Measurements from ENCODE around the gene ZMYND12.
"Not testable (repeated sequence)": the region's sequence is repeated elsewhere in the genome, so short reads cannot be mapped to it uniquely, and the experiment has no call there.

ZMYND12 gene

DNA sequence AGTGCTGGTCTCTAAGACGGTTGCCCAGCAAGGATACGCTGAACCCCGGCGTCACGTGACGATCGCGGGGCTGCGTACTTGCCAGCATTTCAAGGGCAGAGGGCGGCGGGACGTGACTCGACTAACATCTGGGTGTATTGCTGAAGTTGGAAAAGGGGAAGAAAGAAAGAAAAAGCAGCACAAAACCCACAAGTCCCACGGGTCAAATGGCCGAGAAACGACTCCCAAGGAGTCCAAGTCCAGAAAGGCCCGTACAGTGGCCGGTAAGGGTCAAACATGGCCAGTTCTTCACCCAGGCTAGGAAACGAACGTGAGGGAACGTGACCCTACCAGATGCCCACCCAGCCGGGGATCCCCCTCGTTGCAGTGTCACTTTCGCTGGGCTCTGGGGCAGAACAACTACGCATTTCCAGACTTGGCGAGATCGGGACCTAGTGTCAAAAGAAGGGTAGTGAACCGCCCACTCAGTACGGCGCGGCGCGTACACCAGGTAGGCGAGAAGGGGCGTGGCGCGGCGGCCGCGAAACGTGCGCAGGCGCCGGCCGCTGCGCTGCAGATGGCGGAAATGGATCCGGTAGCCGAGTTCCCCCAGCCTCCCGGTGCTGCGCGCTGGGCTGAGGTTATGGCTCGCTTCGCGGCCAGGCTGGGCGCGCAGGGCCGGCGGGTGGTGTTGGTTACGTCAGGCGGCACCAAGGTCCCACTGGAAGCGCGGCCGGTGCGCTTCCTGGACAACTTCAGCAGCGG, at the start of gene ZMYND12, which contains the start of gene PPCS:
Gene ZMYND12, minus strand, starts transcription at position 13 of the 744 bp plus-strand sequence. CDS start 25 bp downstream, outside the sequence.
Gene PPCS, plus strand, starts transcription at position 534 of the 744 bp plus-strand sequence. Its CDS starts 23 bp downstream, at position 557.
- DNase-seq (ENCODE audit: low read depth in 2 of 2), result peak; percentile 83 to 87

DNA sequence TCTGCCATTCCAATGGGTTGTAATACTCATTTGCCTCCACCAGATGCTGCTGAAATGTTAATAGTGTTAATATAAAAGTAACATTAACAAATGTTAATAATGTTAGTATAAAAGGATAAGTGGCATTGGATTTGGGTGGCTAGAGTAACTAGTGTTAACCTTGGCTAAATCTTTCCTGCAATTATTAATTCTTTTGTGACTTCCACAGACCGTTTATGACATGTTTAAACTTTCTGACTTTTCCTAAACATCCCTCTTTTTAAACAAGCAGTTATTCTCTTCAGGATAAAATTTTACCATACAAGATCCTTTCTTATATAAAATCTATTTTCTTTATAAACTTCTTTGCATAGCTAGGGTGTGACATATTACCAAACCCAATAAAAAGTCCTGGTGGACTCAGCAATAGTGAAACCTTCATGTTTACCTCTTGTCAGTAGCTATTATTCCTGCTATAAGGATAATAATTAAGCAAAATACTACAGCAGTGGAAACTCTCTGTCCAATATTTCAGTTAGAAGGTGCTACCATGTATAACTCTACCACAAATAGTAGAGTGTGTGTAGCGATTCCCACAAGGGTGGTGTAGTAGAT, 48.8 kb upstream of the ZMYND12 start:
- DNase-seq (ENCODE audit: low read depth in 2 of 2), result no peak

DNA sequence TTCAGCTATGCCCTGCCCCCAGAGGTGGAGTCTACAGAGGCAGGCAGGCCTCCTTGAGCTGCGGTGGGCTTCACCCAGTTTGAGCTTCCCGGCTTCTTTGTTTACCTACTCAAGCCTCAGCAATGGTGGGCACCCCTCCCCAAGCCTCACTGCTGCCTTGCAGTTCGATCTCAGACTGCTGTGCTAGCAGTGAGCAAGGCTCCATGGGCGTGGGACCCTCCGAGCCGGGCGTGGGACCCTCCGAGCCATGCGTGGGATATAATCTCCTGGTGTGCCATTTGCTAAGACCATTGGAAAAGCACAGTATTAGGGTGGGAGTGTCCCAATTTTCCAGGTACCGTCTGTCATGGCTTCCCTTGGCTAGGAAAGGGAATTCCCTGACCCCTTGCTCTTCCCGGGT, 46.2 kb upstream of the ZMYND12 start:
- not testable (repeated sequence) for DNase-seq (ENCODE audit: low read depth in 2 of 2)

DNA sequence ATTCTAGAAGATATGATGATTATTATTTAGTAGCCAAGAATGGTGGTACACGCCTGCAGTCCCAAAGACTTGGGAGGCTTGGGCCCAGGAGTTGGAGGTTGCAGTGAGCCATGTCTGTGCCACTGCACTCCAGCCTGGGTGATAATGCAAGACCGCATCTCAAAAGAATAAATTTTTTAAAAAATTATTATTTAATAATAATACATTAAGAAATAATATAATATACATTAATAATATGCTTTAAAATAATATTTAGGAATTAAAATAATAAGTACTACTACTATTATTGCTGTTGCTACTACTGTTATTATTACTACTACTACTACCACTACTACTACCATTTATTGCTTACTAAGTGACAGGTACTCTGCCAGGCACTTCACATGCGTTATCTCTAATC, 34.4 kb upstream of the ZMYND12 start:
- no peak for DNase-seq (ENCODE audit: low read depth in 2 of 2)

DNA sequence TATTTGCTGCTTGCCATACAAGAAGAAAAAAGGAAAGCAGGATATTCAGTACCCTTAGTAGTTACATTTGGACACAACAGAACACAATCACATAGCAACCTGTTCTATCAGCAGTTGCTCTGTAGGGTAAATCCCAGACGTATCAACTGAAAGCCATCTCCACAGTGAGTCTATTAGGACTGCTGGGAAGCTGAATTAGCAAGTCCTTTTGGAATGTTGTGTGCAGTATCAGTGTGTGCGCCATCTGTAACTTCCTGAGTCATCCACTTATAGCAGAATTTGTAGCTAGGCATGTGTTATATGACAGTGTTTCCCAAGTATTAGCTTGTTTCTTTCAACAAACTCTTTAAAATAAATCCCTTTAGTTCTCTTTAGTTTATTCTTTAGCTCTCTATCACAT, 28.6 kb upstream of the ZMYND12 start:
- DNase-seq (ENCODE audit: low read depth in 2 of 2), result no peak

DNA sequence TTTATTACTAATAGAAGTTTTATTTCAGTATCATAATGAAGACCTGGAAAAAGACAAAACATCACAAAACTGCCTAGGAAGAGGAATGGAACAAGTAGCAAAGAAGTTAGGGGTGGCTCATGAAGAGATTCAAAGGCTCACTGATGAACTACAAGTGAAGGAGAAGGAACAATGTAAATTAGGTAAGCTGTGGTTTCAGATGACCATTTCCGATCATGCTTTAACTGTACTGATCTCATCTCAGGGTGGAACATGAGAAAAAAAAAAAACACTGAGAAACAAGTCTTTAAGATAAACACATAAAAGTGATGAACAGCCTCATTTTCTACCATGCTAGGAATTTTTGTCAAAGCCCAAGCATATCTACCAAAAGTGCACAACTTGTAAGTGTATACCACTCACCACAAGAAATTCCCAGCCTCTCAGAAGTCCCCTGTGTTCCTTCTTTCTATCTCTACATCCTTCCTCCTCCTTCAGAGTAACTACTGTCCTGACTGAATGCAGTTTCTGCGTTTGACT, 26.9 kb upstream of the ZMYND12 start:
- DNase-seq (ENCODE audit: low read depth in 2 of 2), result no peak

- no peak for DNase-seq (ENCODE audit: low read depth in 2 of 2)
Observed at GRCh38 chr1:42480921-42481320, 25.1 kb upstream of the ZMYND12 start.

DNA sequence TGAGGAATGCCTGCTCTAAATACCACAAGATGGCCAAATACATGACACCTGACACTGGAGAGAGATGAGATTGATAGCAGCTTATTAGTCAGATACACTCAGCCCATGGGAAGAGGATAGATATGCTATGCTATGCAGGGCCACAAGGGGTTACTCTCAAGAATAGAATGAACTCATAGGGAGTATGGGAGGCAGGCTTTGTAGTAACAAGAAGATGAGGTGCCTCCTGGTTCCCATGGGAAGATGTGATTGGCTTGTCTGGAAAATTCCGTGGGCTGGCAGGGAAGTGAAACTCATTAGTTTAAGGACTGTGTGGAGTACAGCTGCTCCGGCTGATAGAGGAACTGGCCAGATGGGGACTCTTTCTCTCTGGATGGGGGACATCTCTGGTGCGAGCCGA, 23.8 kb upstream of the ZMYND12 start:
- no peak for DNase-seq (ENCODE audit: low read depth in 2 of 2)

- DNase-seq (ENCODE audit: low read depth in 2 of 2), result no peak
Observed at GRCh38 chr1:42477775-42478174, 22.0 kb upstream of the ZMYND12 start.

DNA sequence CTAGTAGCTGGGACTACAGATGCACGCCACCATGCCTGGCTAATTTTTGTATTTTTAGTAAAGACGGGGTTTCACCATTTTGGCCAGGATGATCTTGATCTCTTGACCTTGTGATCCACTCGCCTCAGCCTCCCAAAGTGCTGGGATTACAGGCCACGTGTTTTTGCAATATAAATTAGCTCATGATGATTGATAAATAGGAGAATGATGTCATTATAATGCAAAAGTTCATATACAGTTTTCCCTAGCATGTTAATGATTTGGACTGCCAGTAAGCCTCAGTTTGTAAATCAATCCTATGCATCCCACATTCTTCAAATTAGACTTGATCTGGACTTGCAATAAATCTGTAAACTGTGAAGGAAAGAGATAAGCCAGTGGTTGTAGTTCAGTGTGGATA, 21.5 kb upstream of the ZMYND12 start:
- DNase-seq (ENCODE audit: low read depth in 2 of 2), result not testable (repeated sequence)

- no peak for DNase-seq (ENCODE audit: low read depth in 2 of 2)
Observed at GRCh38 chr1:42476605-42477004, 20.8 kb upstream of the ZMYND12 start.

DNA sequence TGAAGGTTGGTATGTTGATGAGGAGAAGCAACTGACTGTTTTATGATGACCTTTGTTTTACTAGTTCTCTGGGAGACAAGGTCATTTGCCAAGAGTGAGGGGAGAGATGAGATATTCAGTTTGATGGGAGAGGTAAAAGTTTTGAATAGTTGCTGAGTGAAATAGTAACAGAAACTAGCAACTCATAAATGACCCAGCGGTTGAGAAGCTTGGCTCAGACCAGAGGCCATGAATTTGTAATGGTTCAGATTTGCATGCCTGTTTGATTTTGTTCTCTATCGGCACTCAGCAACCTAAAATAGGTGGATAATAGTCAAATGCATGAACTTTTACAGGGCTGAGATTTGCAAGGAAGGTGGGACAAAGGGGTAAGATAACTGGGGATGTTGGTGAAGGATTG, 13.9 kb upstream of the ZMYND12 start:
- DNase-seq (ENCODE audit: low read depth in 2 of 2), result no peak

DNA sequence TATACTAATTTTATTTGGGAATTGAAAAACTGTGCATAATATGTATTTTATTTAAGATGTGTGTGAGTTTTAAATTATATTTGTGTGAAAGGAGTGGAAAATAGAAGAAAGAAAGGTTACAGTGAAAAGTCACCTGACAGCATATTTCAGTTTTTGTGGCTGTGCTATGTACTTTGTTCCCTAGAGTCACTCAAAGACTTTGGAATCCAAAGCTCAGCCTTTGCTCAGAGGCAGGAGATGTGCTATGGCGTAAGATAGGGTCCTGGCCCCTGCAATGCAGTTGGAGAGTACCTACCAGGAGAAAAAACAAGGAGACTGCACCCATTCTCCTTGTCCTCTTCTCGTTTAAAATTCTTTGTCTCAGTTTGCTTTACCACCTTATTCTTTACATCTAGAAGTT, 10.2 kb upstream of the ZMYND12 start:
- DNase-seq (ENCODE audit: low read depth in 2 of 2), result no peak

- no peak for DNase-seq (ENCODE audit: low read depth in 2 of 2)
Observed at GRCh38 chr1:42463921-42464320, 8.1 kb upstream of the ZMYND12 start.

DNA sequence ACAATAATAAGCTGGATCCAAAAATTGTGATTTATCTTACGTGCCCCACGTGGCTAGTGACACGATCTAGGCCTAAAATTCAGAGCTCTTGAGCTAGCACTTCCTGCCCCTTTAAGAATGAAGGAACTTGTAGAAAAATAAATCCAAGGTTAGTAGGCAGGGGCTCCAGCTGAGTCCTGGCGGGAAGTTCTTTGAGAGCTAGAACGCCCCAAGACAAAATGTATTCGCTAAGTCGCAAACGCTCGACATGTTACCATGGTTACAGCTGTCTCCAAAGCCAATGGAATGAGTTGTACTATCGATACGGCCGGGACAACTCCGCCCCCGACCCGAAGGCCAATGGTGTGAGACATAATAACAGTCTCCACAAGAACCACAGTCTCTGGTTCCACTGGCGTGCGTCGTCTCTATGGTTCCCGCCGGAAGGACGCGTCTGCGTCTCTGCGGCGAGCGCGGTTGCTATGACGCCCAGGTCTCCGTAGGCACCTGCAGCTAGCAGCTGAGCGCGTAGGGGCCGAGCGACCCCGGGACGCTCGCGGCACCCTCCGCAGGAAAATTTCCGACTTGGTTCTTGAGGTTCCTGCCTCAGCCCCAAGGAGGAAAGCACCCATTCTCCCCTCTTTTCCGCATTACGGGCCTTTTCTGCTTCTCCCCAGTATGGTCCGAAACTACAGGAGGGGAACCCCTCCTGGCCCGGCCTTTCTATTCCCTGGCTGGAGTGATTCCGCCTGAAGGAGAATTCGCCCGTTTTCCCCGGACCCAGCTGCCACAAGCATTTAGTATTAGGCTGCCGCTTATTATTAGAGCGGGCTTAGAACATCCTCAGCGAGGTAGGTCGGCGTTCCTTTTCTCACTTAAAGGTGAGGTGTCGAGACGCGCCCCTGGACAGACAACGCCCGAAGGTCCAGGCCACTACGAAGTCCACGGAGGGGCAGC, 7.3 kb upstream of the ZMYND12 start, which contains the start of gene CCDC30:
Gene CCDC30, plus strand, starts transcription at position 459 of the 936 bp plus-strand sequence. CDS start 17,266 bp downstream, outside the sequence.
- peak; percentile 90 to 95 for DNase-seq (ENCODE audit: low read depth in 2 of 2)

- no peak for DNase-seq (ENCODE audit: low read depth in 2 of 2)
Observed at GRCh38 chr1:42461196-42461595, 5.4 kb upstream of the ZMYND12 start.

DNA sequence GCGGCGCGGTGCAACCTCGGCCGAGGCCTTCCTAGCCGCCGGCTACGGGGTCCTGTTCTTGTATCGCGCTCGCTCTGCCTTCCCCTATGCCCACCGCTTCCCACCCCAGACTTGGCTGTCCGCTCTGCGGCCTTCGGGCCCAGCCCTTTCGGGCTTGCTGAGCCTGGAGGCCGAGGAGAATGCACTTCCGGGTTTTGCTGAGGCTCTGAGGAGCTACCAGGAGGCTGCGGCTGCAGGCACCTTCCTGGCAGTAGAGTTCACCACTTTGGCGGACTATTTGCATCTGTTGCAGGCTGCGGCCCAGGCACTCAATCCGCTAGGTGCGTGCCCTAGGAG, 900 bp upstream of the ZMYND12 start:
- DNase-seq (ENCODE audit: low read depth in 2 of 2), result peak; percentile 14 to 26

GRCh38 chr1:42454403-42454802, 1.4 kb downstream of the ZMYND12 start:
- no peak for DNase-seq (ENCODE audit: low read depth in 2 of 2)

DNA sequence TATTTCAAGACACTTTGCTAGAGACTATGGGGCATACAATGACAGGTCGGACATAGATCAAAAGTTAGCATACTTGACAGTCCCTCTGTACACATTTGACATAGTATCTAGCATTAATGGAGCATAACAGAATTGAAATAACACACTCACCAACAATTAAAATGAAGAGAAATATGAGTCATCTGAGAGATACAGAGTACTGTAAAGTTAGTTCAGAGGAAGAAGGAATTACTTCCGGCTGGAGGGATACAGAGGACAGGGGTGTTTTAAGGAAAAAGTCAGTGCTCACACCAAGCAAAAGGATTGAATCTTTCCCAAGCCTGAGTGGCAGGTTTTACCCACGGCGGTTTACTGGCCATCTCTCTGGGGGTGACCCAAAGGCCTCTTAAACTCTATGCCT, 2.4 kb downstream of the ZMYND12 start:
- DNase-seq (ENCODE audit: low read depth in 2 of 2), result no peak

- DNase-seq (ENCODE audit: low read depth in 2 of 2), result no peak
Observed at GRCh38 chr1:42450061-42450460, 5.8 kb downstream of the ZMYND12 start.

- DNase-seq (ENCODE audit: low read depth in 2 of 2), result no peak
Observed at GRCh38 chr1:42449256-42449655, 6.6 kb downstream of the ZMYND12 start.

DNA sequence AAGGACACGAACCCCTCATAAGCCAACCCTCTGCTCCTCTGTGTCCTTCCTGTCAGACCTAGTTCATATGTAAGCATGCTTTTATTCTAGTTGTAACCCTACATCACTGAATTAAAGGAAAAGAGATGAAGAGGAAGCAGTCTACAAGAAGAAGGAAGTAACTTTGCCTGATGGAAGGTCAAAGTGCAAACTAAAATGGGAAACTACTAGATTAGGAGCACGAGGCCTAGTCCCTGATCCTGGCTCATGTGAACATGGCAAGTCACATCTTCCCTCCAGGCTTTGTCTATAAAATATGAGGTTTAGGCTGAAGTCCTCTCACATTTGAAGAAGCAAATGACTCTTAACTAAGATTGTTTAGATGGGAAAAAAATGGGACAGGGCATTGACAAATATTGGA, 13.2 kb downstream of the ZMYND12 start:
- no peak for DNase-seq (ENCODE audit: low read depth in 2 of 2)
